ENCODE measurements around the gene CKM. TPM values are rescaled to one million over a fixed set of nuclear protein-coding genes. Genes with fewer than 3 reads are reported as not detected.

CKM gene
- total RNA-seq, 4 donors from 2014 or later = 18,507 to 37,792 (median 27,366) TPM

DNA sequence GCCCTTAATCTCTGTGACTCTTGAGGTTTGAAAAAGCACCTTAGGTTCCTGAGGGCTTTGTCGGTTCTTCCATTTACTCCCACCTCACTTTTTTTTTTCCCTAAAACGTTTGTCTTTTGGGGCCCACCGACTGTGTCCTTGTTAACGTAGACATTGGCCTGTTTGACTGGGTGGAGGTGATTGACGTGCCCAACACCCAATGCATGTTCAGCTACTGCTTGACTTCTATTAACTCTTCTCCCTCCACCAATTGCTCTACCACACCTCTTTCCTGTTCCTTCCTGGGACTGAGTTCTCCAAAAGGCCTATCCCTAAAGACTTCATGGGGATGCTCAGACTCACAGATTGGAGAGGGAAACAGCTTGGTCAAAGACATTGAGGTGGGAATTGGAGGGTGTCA, 17.3 kb downstream of the CKM start:
- Histone ChIP-seq H3K4me3 (no peak overlapping the region), H3K36me3 (peaks cover 0 to 11% of the 10 kb centered on the region in 2 donors), H3K9me3 (no peaks in the 10 kb centered on the region), H3K27ac (peak overlapping the region; percentile 76 to 100 (median 98)), H3K27me3 (no peaks in the 10 kb centered on the region), H3K4me1 (peaks cover 20% of the 10 kb centered on the region in 2 donors)
- ATAC-seq (peak in 1 of 2 donors; percentile 6), DNase-seq (peak in 1 of 2 donors; percentile 63)
- intact Hi-C loops (cut with DNase I; ENCODE audit: low total_unique reads) (loop anchor here (5.0 kb wide), 1 partner anchor 117 kb away; the partner anchor contains the start of gene ERCC1), in situ Hi-C loops (cut with MboI; ENCODE audit: low sequenced_read_pairs in 4 of 4) (no loop called here)
- no peak for TF ChIP-seq POLR2A (IDR thresholded peaks at IDR 0.05)
- TF ChIP-seq, protein P1, sequence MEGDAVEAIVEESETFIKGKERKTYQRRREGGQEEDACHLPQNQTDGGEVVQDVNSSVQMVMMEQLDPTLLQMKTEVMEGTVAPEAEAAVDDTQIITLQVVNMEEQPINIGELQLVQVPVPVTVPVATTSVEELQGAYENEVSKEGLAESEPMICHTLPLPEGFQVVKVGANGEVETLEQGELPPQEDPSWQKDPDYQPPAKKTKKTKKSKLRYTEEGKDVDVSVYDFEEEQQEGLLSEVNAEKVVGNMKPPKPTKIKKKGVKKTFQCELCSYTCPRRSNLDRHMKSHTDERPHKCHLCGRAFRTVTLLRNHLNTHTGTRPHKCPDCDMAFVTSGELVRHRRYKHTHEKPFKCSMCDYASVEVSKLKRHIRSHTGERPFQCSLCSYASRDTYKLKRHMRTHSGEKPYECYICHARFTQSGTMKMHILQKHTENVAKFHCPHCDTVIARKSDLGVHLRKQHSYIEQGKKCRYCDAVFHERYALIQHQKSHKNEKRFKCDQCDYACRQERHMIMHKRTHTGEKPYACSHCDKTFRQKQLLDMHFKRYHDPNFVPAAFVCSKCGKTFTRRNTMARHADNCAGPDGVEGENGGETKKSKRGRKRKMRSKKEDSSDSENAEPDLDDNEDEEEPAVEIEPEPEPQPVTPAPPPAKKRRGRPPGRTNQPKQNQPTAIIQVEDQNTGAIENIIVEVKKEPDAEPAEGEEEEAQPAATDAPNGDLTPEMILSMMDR (IDR thresholded peaks at IDR 0.05 in 4 of 5, conservative IDR thresholded peaks at IDR 0.05 in 1 of 5) = no peak

DNA sequence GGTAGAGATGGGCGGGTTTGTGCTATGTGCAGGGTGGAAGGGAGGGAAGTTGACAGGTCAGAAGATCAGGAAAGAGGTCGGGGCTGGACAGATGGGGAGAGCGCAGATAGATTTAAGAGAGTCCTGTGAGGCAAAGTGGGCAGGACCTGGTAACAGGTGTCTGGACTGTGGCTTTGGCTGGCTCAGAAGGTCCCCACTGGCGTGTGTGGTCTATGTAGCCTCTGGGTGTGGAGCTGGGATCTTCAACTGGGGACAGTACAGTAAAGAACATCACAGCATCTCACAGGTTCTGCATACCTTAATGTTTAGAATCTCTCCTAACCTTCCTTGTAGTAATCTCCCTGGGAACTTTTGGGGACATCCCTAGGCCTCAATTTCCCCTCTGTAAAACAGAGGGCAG, 17.7 kb downstream of the CKM start:
- peak in 1 of 2 donors; percentile 48 for ATAC-seq
- no peak overlapping the region for H3K4me3 ChIP-seq
- peaks cover 0 to 11% of the 10 kb centered on the region in 2 donors for H3K36me3 ChIP-seq
- in situ Hi-C loops (cut with MboI; ENCODE audit: low sequenced_read_pairs in 4 of 4) = no loop called here
- peaks cover 16 to 20% of the 10 kb centered on the region in 2 donors for H3K4me1 ChIP-seq
- intact Hi-C loops (cut with DNase I; ENCODE audit: low total_unique reads) = loop anchor here (5.0 kb wide), 1 partner anchor 117 kb away; the partner anchor contains the start of gene ERCC1
- H3K27ac ChIP-seq = peak overlapping the region; percentile 76 to 100 (median 98)
- no peak for TF ChIP-seq POLR2A (IDR thresholded peaks at IDR 0.05)
- TF ChIP-seq, protein P1 (IDR thresholded peaks at IDR 0.05 in 4 of 5, conservative IDR thresholded peaks at IDR 0.05 in 1 of 5) = no peak
- H3K9me3 ChIP-seq = no peaks in the 10 kb centered on the region
- no peaks in the 10 kb centered on the region for H3K27me3 ChIP-seq
- DNase-seq = peak in 1 of 2 donors; percentile 72

DNA sequence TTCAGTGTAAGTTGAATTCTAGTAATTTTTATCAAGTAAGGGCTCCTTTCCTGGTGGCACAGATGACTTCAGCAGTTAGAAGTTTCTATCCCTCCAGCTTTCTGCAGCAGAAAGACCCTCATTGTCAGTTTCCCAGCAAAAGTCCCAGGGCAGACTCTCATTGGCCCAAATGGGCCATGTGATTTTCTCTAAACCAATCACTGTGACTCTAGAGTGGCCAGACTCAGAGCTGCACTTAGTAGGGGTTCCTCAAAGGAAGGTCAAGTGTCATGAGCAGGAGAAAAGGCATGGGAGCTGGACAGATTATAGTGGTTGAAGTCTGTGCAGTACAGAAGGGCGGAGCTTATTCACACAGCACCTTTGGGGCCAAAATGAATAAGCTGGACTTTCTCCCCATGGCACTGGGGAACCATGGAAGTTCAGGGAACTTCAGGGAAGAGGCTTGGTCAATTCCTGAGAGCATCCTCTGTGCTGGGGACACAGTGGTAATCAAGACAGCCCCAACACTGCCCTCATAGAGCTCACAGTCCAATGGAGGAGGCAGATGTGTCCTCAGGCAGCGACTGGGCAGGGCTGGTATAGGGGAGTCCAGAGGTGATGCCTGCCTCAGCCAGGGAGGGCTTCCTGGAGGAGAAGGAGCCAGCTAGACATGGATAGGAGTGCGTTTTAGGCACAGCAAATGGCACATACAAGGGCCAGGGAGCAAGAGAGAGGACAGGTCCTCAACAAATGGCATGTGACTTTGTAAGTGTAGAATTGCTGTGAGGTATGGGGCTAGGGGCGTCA, 18.3 kb downstream of the CKM start:
- Histone ChIP-seq H3K27ac (peak overlapping the region; percentile 76 to 100 (median 98)), H3K36me3 (peaks cover 0 to 11% of the 10 kb centered on the region in 2 donors), H3K27me3 (no peaks in the 10 kb centered on the region), H3K4me1 (peaks cover 11 to 15% of the 10 kb centered on the region in 2 donors), H3K9me3 (no peaks in the 10 kb centered on the region), H3K4me3 (no peak overlapping the region)
- DNase-seq (no peak), ATAC-seq (peak in 1 of 2 donors; percentile 2)
- in situ Hi-C loops (cut with MboI; ENCODE audit: low sequenced_read_pairs in 4 of 4) (no loop called here), intact Hi-C loops (cut with DNase I; ENCODE audit: low total_unique reads) (loop anchor here (5.0 kb wide), 1 partner anchor 33 kb away; no protein-coding TSS in a partner anchor)
- TF ChIP-seq, protein P1 (IDR thresholded peaks at IDR 0.05 in 4 of 5, conservative IDR thresholded peaks at IDR 0.05 in 1 of 5) = no peak
- TF ChIP-seq POLR2A (IDR thresholded peaks at IDR 0.05) = no peak

DNA sequence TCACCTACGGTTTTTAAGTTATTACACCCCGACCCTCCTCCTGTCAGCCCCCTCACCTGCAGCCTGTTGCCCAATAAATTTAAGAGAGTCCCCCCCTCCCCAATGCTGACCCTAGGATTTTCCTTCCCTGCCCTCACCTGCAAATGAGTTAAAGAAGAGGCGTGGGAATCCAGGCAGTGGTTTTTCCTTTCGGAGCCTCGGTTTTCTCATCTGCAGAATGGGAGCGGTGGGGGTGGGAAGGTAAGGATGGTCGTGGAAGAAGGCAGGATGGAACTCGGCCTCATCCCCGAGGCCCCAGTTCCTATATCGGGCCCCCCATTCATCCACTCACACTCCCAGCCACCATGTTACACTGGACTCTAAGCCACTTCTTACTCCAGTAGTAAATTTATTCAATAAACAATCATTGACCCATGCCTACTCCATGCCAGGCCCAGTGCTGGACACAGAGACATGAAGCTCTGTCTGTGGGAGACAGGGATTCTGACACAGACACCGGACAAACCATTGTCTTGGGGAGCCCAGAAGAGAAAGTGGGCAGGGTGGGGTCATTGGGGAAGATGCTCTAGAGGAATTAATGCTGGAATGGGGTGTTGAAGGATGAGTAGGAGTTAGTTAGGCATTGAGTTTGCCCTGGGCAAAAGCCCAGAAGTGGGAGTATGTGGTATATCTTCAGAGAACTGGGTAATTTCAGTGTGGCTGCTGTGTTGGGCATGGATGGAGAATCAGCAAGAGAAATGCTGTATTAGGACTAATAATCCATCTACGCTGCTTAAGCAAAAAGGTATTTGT, 19.2 kb downstream of the CKM start:
- TF ChIP-seq, protein P1 (IDR thresholded peaks at IDR 0.05 in 4 of 5, conservative IDR thresholded peaks at IDR 0.05 in 1 of 5) = no peak
- no peak for TF ChIP-seq POLR2A (IDR thresholded peaks at IDR 0.05)
- no peak overlapping the region for H3K4me3 ChIP-seq
- in situ Hi-C loops (cut with MboI; ENCODE audit: low sequenced_read_pairs in 4 of 4) = no loop called here

More for the DNA sequence above, 19.2 kb downstream of the CKM start:
- ATAC-seq = no peak
- DNase-seq = no peak
- peaks cover 0 to 11% of the 10 kb centered on the region in 2 donors for H3K36me3 ChIP-seq
- intact Hi-C loops (cut with DNase I; ENCODE audit: low total_unique reads) = loop anchor here (5.0 kb wide), 1 partner anchor 34 kb away; no protein-coding TSS in a partner anchor
- H3K27me3 ChIP-seq = no peaks in the 10 kb centered on the region
- H3K27ac ChIP-seq = peak overlapping the region in 1 of 4 donors; percentile 99
- no peaks in the 10 kb centered on the region for H3K9me3 ChIP-seq
- H3K4me1 ChIP-seq = peaks cover 11 to 12% of the 10 kb centered on the region in 2 donors
